SK-N-MC (cell line): ENCODE measurements around the gene SNAPC4.

Experiments used
- DNase-seq: peaks from one replicate; pipeline ENCODE4 v3.0.0-alpha.2; 2011; ENCODE audit warnings: low read depth, low spot score
- H3K27ac ChIP-seq: fragments of 200-600 bp; sonication (generic); 2 replicates; pipeline ENCODE4 v1.5.1; 2016; ENCODE audit warnings: mixed run types
- H3K36me3 ChIP-seq: fragments of 200-600 bp; sonication (generic); 2 replicates; pipeline ENCODE4 v1.6.1; 2017; ENCODE audit warnings: antibody characterized with exemption, low read length, mixed read lengths; ENCODE audit not compliant: insufficient read depth
- H3K4me3 ChIP-seq: fragments of 200-600 bp; sonication (generic); 2 replicates; pipeline ENCODE4 v1.5.1; 2016
- H3K9ac ChIP-seq: fragments of 200-600 bp; sonication (generic); 2 replicates; pipeline ENCODE4 v1.8.0; 2017; ENCODE audit warnings: mixed run types, mixed read lengths; ENCODE audit not compliant: insufficient read length
- H3K9me3 ChIP-seq: fragments of 200-600 bp; sonication (generic); 2 replicates; pipeline ENCODE4 v1.6.1; 2017; ENCODE audit warnings: low read depth, mild to moderate bottlenecking, antibody characterized with exemption, low read length, moderate library complexity, mixed read lengths
- EZH2 ChIP-seq: fragments of 200-600 bp; sonication (generic); IDR thresholded peaks from one replicate; pipeline ENCODE4 v1.6.1; 2017; ENCODE audit warnings: antibody characterized with exemption
- FOXP2 ChIP-seq: optimal IDR thresholded peaks from 2 replicates; pipeline ENCODE3; 2011; ENCODE audit warnings: mild to moderate bottlenecking, moderate library complexity; ENCODE audit not compliant: insufficient read depth; ENCODE audit errors: extremely low read length, control extremely low read depth
- POLR2AphosphoS5 ChIP-seq: IDR thresholded peaks from 2 replicates; pipeline ENCODE4 v1.6.1; 2012; ENCODE audit warnings: mild to moderate bottlenecking, low read depth, low read length, borderline replicate concordance

Gene SNAPC4

DNA sequence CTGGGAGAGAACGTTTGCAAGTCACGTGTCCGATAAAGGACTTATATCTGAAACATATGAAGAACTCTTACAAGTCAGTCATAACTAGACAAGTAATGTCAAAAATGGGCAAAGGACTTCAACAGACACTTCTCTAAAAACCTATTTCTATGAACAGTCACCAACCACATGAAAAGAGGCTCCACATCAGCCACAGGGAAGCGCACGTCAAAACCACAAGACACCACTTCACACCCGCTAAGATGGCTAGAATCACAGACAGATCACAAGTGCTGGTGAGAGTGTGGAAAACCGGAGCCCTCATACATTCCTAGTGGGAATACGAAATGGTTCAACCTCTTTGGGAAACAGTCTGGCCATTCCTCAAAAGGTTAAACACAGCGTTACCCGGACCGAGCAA is 15.0 kb downstream of the SNAPC4 start:
- Histone ChIP-seq H3K27ac (peak overlapping the region; percentile 32; the same call in 1 of the 2 replicates), H3K36me3 (peaks cover 49% of the 10 kb centered on the region), H3K9me3 (no peaks in the 10 kb centered on the region), H3K9ac (no peak overlapping the region), H3K4me3 (no peak overlapping the region)
- TF ChIP-seq EZH2, result no peak
- no peak for TF ChIP-seq FOXP2
- TF ChIP-seq POLR2AphosphoS5, result no peak
- no peak for DNase-seq

DNA sequence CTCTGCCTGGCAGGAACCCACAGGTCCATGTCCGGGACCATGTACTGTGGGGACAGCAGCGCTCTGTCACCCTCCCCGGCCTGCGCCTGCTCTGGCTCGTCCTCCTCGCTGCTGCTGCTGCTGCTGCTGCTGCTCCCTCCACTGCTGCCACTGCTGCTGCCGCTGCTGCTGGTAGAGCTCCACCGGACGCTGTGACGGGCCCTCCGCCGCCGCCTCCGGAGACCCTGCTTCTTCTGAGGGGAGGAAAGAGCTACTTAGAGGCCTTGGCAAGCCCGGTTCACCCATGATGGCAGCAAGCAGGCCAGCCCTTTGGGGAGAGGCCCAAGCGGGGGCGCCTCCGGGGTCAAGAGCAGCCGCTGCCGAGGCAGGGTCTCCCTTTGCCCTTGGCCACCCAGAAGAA is 16.5 kb downstream of the SNAPC4 start:
- Histone ChIP-seq H3K9me3 (no peaks in the 10 kb centered on the region), H3K36me3 (peaks cover 41% of the 10 kb centered on the region), H3K27ac (no peak overlapping the region), H3K9ac (no peak overlapping the region), H3K4me3 (no peak overlapping the region)
- no peak for DNase-seq
- TF ChIP-seq FOXP2 (no peak), EZH2 (no peak), POLR2AphosphoS5 (no peak)

DNA sequence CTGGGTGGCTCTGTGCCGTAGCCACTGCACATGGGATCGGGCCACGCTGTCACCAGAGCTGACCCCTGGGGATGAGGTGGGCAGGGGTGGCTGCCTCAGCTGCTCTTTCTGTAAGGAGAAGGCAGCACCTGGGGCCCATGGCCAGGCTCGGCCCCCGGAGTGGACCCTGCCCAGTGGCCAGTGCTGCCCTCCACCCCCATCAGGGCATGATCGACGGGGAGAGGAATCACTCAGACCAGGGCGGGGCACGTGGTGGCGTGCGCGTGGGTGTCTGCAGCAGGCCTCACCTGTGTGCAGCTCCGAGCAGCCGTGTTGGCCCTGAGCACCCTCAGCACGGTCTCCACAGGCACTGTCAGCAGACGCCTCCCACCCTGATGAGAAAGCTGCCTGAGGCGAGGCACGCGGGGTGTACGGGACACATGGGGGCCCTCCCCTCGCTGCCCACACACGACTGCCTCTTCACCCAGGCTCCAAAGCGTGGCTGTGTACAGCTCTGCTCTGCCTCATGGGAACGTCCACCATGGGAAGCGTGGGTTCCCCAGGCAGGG is 17.9 kb downstream of the SNAPC4 start:
- no peak overlapping the region for H3K4me3 ChIP-seq
- no peak overlapping the region for H3K9ac ChIP-seq
- DNase-seq, result no peak
- H3K27ac ChIP-seq, result no peak overlapping the region
- H3K36me3 ChIP-seq, result peaks cover 31% of the 10 kb centered on the region; the same call in 1 of the 2 replicates
- no peaks in the 10 kb centered on the region for H3K9me3 ChIP-seq
- TF ChIP-seq EZH2 (no peak), POLR2AphosphoS5 (no peak), FOXP2 (no peak)

DNA sequence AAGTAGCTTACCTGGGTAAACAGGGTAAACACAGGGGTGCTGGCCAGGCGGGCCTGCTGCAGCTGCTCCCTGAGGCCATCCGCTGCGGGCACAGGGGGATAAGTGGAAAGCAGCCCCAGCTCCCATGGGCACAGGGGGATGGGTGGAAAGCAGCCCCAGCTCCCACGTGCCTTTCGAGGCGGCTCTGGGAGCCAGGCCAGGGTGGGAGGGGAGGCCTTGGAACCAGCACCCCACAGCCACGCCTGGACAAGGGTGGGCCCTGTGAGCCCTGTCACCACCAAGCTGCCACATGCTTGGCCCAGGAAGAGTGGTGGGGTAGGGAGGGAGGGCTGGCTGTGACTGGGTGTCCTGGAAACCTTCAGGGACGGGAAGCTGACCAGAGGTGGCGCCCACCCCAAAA is 18.7 kb downstream of the SNAPC4 start:
- no peak overlapping the region for H3K4me3 ChIP-seq
- H3K27ac ChIP-seq, result no peak overlapping the region
- H3K9me3 ChIP-seq, result no peaks in the 10 kb centered on the region
- H3K9ac ChIP-seq, result no peak overlapping the region
- DNase-seq, result no peak
- TF ChIP-seq EZH2 (no peak), POLR2AphosphoS5 (no peak), FOXP2 (no peak)
- peaks cover 27% of the 10 kb centered on the region; the same call in 1 of the 2 replicates for H3K36me3 ChIP-seq

DNA sequence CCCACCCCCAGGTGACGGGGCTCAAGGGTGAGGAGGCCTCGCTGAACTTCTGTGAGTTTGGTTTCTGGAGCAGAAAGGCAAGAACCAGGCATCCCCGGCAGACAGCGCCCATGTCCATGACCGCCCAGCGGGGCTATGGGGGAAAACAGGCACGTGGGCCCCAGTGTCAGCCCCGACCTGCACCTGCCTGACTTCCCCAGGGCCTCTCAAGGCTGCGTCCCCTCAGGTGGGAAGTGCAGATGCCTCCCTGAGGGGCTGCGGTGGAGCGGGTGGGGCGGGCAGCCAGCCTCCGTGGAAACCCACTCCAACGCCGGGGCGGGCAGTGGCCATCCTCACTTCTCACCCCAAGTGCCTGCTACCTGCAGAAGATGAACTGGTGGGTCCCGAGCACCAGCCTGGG is 19.6 kb downstream of the SNAPC4 start:
- DNase-seq, result no peak
- no peak overlapping the region for H3K4me3 ChIP-seq
- no peak overlapping the region for H3K9ac ChIP-seq
- no peak overlapping the region for H3K27ac ChIP-seq
- peaks cover 22% of the 10 kb centered on the region; the same call in 1 of the 2 replicates for H3K36me3 ChIP-seq
- TF ChIP-seq FOXP2, result no peak
- no peak for TF ChIP-seq EZH2
- TF ChIP-seq POLR2AphosphoS5, result no peak
- no peaks in the 10 kb centered on the region for H3K9me3 ChIP-seq

DNA sequence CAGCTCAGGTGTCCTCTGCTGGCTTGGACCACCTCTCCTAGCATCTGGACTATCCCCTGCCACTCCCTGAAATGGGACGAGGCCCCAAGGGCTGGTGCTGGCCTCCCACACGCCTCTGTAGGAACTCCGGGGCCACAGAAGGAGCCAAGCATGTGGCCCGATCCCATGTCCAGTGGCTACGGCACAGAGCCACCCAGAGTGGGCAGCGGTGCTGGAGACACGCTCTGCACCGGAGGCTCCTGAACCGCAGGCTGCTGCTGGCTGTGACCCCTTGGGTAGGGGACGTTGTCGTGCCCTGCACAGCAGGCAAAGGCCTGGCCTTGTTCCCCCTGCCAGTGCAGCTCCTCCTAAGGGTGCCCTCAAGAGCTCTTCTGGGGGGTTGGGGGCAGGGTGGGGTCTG is 20.1 kb downstream of the SNAPC4 start:
- no peak overlapping the region for H3K4me3 ChIP-seq

DNA sequence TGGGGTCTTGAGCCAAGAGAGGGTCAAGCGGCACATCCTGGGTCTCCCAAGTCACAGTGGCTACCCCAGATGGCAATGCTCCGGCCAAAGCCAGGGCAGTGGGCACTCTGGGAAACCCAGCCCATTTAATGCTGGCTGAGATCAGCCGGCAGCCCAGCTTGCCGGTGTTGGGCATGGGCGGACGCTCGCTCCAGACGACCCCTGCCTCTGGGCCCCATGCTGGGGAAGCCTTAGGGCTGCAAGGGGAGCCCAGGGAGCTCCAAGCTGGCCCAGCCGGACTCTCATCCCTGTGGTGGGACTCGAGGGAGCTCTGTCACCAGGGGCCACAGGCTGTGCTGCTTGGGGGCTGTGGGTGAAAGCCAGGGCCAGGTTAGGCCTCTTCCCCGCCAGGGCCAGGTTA is 20.6 kb downstream of the SNAPC4 start:
- H3K4me3 ChIP-seq, result no peak overlapping the region
- no peaks in the 10 kb centered on the region for H3K9me3 ChIP-seq
- TF ChIP-seq FOXP2, result no peak
- DNase-seq, result no peak
- no peak overlapping the region for H3K9ac ChIP-seq
- peaks cover 15% of the 10 kb centered on the region; the same call in 1 of the 2 replicates for H3K36me3 ChIP-seq
- no peak overlapping the region for H3K27ac ChIP-seq

More for the DNA sequence above, 20.1 kb downstream of the SNAPC4 start:
- TF ChIP-seq EZH2 (no peak), FOXP2 (no peak), POLR2AphosphoS5 (no peak)
- no peak for DNase-seq
- Histone ChIP-seq H3K27ac (no peak overlapping the region), H3K36me3 (peaks cover 18% of the 10 kb centered on the region; the same call in 1 of the 2 replicates), H3K9me3 (no peaks in the 10 kb centered on the region), H3K9ac (no peak overlapping the region)

DNA sequence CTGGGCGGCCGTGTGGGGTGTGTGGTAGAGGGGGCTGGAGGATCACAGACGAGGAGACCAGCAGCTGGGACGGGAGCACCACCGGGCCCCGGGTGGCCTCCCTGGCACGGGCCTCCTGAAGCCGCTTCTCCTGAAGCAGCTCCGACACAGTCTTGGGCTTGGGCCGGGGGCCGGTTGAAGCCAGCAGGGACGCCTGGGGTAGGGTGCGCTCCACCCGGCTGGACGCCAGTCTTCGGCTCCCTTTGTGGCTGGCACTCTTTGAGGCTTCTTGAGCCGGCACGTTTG is 21.0 kb downstream of the SNAPC4 start:
- Histone ChIP-seq H3K4me3 (no peak overlapping the region), H3K9me3 (no peaks in the 10 kb centered on the region), H3K36me3 (peaks cover 11% of the 10 kb centered on the region; the same call in 1 of the 2 replicates), H3K27ac (no peak overlapping the region), H3K9ac (no peak overlapping the region)
- no peak for DNase-seq
- TF ChIP-seq FOXP2, result no peak
- no peak for TF ChIP-seq POLR2AphosphoS5
- TF ChIP-seq EZH2, result no peak
